Neural progenitor cell (in vitro differentiated cells): Measurements from ENCODE around the gene PARD3B.

Experiments
- CTCF ChIP-seq: fragments of 200-600 bp; sonication (generic); IDR thresholded peaks from 2 replicates; pipeline ENCODE4 v1.5.1; 2017; ENCODE audit warnings: antibody characterized with exemption, mild to moderate bottlenecking
- EZH2 ChIP-seq: fragments of 200-600 bp; sonication (generic); IDR thresholded peaks from 2 replicates; pipeline ENCODE4 v1.6.1; 2017; ENCODE audit warnings: antibody characterized with exemption, mild to moderate bottlenecking, moderate library complexity
- EZH2phosphoT487 ChIP-seq: fragments of 200-600 bp; sonication (generic); IDR thresholded peaks from 2 replicates; pipeline ENCODE4 v1.6.1; 2017; ENCODE audit warnings: antibody characterized with exemption

DNA sequence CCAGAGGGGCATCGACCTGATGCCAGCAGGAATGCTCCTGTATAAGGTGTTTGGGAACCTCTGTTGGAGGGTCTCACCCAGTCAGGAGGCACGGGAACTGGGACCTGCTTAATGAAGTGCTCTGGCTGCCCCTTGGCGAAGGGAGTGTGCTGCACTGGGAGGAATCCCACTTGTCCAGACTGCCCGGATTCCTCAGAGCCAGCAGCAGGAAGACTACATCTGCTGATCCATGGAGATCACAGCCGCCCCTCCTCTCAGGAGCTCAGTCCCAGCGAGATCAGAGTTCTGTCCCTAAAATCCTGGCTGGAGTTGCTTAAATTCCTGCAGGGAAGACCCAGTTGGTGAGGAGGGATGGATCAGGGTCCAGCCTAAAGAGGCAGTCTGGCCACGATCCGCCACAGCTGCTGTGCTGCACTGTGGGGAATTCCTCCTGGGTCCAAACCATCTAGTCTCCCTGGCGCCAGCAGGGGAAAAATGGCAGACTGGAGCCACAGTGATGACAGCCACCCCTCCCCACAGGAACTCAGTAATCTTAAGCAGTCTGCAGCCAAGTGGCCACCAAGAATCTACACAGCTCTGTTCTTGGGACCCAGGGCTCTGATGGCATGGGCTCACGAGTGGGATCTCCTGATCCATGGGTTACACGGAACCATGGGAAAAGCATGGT is 1060.5 kb downstream of the PARD3B start:
- TF ChIP-seq CTCF: no peak
- TF ChIP-seq EZH2phosphoT487: no peak
- TF ChIP-seq EZH2: no peak
